ENCODE results near the gene CD4.

CD4 gene

DNA sequence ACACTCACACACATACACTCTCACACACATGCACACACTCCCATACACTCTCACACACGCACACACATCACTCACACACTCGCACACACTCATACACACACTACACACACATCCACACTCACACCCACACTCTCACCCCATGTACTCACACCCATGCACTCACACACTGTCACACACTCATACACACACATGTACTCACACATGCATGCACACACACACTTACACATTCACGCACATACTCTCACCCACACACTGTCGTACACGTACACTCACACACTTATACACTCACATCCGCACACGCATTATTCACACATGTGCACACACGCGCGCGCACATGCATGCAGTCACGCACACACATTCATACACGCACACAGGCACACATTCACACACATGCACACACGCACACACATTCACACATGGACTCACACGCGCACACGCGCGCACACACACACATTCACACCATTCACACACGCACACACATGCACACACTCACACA lies 28.4 kb downstream of the CD4 start:
- TF ChIP-seq, protein P1, sequence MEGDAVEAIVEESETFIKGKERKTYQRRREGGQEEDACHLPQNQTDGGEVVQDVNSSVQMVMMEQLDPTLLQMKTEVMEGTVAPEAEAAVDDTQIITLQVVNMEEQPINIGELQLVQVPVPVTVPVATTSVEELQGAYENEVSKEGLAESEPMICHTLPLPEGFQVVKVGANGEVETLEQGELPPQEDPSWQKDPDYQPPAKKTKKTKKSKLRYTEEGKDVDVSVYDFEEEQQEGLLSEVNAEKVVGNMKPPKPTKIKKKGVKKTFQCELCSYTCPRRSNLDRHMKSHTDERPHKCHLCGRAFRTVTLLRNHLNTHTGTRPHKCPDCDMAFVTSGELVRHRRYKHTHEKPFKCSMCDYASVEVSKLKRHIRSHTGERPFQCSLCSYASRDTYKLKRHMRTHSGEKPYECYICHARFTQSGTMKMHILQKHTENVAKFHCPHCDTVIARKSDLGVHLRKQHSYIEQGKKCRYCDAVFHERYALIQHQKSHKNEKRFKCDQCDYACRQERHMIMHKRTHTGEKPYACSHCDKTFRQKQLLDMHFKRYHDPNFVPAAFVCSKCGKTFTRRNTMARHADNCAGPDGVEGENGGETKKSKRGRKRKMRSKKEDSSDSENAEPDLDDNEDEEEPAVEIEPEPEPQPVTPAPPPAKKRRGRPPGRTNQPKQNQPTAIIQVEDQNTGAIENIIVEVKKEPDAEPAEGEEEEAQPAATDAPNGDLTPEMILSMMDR (IDR thresholded peaks at IDR 0.05): no peak

DNA sequence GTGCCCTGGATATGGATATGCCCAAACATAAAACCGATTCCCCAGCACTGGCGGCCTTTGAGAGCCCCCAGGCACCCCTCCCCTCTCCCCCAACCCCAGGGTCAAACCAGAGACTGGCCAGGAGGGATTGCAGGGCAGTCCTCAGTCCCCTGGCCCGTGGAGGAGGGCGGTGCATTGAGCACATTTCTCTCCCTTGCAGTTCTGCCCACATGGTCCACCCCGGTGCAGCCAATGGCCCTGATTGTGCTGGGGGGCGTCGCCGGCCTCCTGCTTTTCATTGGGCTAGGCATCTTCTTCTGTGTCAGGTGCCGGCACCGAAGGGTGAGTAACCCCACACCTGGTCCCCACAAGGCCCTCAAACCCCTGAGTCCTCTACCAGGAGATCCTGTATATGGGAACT lies 28.9 kb downstream of the CD4 start:
- TF ChIP-seq, protein P1 (IDR thresholded peaks at IDR 0.05): no peak

DNA sequence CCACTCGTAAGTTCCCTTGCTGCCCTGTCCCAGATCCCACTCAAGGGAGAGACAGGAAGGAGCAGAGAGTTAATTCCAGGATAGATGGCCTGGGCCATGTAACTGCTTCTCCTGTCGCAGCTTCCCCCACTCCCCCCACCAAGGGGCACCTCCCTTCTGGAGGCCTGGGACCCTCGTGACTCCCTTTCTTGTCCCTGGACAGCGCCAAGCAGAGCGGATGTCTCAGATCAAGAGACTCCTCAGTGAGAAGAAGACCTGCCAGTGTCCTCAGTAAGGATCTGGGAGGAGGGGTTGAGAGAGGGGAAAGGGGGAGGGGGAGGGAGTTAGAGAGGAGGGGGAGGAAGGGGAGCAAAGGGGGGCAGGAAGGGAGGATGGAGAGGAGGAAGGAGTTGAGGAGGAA lies 29.3 kb downstream of the CD4 start:
- TF ChIP-seq, protein P1 (IDR thresholded peaks at IDR 0.05): no peak

DNA sequence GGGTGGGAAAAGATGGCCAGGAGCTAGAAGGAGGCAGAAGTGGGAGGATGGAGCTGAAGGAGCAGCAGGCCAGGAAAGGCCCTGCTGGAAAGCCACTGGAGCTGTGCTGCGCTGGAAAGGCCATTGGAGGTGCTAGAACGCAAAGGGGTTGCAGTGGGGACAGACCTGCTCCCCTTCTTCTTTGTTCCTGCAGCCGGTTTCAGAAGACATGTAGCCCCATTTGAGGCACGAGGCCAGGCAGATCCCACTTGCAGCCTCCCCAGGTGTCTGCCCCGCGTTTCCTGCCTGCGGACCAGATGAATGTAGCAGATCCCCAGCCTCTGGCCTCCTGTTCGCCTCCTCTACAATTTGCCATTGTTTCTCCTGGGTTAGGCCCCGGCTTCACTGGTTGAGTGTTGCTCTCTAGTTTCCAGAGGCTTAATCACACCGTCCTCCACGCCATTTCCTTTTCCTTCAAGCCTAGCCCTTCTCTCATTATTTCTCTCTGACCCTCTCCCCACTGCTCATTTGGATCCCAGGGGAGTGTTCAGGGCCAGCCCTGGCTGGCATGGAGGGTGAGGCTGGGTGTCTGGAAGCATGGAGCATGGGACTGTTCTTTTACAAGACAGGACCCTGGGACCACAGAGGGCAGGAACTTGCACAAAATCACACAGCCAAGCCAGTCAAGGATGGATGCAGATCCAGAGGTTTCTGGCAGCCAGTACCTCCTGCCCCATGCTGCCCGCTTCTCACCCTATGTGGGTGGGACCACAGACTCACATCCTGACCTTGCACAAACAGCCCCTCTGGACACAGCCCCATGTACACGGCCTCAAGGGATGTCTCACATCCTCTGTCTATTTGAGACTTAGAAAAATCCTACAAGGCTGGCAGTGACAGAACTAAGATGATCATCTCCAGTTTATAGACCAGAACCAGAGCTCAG lies 30.0 kb downstream of the CD4 start:
- TF ChIP-seq, protein P1 (IDR thresholded peaks at IDR 0.05): no peak

DNA sequence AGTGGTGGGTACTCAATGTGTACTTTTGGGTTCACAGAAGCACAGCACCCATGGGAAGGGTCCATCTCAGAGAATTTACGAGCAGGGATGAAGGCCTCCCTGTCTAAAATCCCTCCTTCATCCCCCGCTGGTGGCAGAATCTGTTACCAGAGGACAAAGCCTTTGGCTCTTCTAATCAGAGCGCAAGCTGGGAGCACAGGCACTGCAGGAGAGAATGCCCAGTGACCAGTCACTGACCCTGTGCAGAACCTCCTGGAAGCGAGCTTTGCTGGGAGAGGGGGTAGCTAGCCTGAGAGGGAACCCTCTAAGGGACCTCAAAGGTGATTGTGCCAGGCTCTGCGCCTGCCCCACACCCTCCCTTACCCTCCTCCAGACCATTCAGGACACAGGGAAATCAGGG lies 30.8 kb downstream of the CD4 start:
- TF ChIP-seq, protein P1 (IDR thresholded peaks at IDR 0.05): no peak

DNA sequence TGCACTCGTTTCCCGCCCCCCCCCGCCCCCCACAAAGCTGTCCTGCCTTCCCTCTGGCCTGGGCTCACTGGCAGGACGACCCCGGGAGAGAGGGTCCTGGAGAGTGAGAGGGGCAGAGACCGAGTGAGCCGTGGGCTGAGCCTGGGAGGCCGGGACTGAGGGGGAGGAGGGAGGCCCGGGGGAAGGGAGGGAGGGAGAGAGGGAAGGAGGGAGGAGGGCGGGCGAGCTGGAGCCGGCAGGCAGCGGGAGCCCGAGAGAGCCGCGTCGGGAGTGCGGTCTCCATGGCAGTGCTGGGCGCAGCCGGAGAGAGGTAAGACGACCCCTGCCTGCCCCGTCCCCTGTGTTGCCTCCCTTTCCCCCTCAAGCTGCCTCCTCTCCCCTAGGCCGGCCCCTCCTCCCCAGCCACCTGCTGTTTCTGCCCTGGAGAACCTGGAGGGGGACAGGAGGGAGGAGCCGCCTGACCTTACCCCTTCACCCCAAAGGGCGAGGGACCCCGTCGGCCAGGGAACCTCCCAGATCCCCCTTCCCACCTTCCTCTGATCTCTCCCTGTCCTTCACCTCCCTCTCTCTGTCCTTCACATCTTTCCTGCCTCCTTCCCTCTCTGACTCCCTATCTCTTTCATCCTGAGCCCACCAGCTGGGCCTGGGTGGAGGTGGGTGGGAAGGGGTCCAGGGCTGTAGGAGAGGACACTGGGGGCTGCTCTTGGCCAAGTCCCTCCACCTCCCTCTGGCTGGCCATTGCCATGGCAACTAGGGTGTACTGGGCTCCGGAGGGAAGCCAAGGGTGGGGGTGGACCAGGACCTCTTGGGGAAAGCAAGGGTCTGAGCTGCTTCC lies 32.5 kb downstream of the CD4 start, which contains the start of gene GPR162:
Gene GPR162 (plus strand): TSS at position 231 of the 835 bp plus-strand sequence. CDS start 2,078 bp downstream, outside the sequence.
- TF ChIP-seq, protein P1 (IDR thresholded peaks at IDR 0.05): no peak

DNA sequence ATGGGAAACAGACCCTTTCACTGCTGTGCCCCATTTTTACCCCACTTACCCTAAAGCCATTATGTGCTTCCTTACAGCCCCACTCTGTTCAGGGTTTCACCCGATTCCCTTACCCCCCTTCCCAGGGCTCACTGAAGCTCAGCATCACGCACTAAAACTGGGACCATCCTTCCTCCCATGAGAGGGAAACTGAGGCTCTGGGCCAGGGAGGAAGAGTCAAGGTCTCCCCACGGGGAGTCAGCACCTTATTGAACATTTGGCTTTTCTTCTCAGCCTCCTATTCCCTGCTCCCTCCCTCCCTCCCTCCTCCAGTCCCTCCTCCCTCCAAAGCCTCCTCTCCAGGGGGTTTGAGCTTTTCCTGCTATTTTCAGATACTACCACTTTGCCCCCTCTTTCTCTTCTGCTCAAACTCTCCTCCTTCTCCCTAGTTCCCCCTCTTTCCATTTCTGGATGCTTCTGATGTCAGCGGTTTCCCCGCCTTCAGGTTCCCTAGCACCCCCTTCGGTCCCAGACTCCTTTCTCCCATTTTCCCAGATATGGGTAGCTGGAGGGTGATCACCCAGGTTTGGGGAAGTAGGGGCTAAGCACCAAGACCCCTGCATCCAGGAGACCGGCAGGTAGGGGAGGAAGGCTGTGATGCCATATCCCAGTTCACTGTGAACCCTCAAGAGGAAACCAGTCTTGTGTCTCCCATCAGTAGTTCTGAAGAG lies 33.3 kb downstream of the CD4 start:
- TF ChIP-seq, protein P1 (IDR thresholded peaks at IDR 0.05): no peak
